Colon (tissue), 2 donors: ENCODE measurements around the gene POLR3C.
"Not testable (repeated sequence)": the region's sequence is repeated elsewhere in the genome, so short reads cannot be mapped to it uniquely, and the experiment has no call there.

ENCODE experiments used
- FAIRE-seq: peaks from 2 replicates; lab custom pipeline; 2012; peaks lifted over from hg19 to GRCh38; lab: Jason Lieb, UNC
- donor health status: control.
- donor health status: control.

POLR3C gene

GRCh38 chr1:145822779-145823331 is 1.1 kb upstream of the POLR3C start:
- FAIRE-seq = not testable (repeated sequence)

GRCh38 chr1:145824499-145824842 is 471 bp downstream of the POLR3C start:
- no peak for FAIRE-seq

- FAIRE-seq = no peak
Measured at GRCh38 chr1:145826030-145826429, 2.0 kb downstream of the POLR3C start.

GRCh38 chr1:145827966-145828365 is 4.0 kb downstream of the POLR3C start:
- no peak for FAIRE-seq

- no peak for FAIRE-seq
Measured at GRCh38 chr1:145828367-145829026, 4.5 kb downstream of the POLR3C start.

GRCh38 chr1:145830810-145831209 is 6.8 kb downstream of the POLR3C start:
- not testable (repeated sequence) for FAIRE-seq

- FAIRE-seq = no peak
Measured at GRCh38 chr1:145837656-145838055, 13.7 kb downstream of the POLR3C start.

- FAIRE-seq = no peak
Measured at GRCh38 chr1:145843031-145843430, 19.0 kb downstream of the POLR3C start.

GRCh38 chr1:145845144-145845513 is 21.1 kb downstream of the POLR3C start:
- FAIRE-seq = no peak

- FAIRE-seq = no peak
Measured at GRCh38 chr1:145845514-145846161, 21.6 kb downstream of the POLR3C start, which contains the start of gene NUDT17. Gene NUDT17, plus strand, starts transcription at chr1:145845630. Its CDS starts 11 bp downstream, at chr1:145845641.

- FAIRE-seq = no peak
Measured at GRCh38 chr1:145846201-145846612, 22.2 kb downstream of the POLR3C start.

- no peak for FAIRE-seq
Measured at GRCh38 chr1:145847827-145848226, 23.8 kb downstream of the POLR3C start.

- FAIRE-seq = no peak
Measured at GRCh38 chr1:145849356-145850160, 25.6 kb downstream of the POLR3C start.

- no peak for FAIRE-seq
Measured at GRCh38 chr1:145855426-145855948, 31.5 kb downstream of the POLR3C start.

- FAIRE-seq = no peak
Measured at GRCh38 chr1:145857170-145857569, 33.2 kb downstream of the POLR3C start.

GRCh38 chr1:145858238-145858900 is 34.4 kb downstream of the POLR3C start:
- FAIRE-seq = no peak

- no peak for FAIRE-seq
Measured at GRCh38 chr1:145858901-145859490, 35.0 kb downstream of the POLR3C start, which contains the start of gene PIAS3. Gene PIAS3, minus strand, starts transcription at chr1:145859081. Its CDS starts 91 bp downstream, at chr1:145858990.

GRCh38 chr1:145859491-145860023 is 35.6 kb downstream of the POLR3C start:
- FAIRE-seq = no peak

GRCh38 chr1:145863282-145864018 is 39.5 kb downstream of the POLR3C start:
- no peak for FAIRE-seq

- no peak for FAIRE-seq
Measured at GRCh38 chr1:145868232-145868631, 44.2 kb downstream of the POLR3C start.
